H9 (cell line): ENCODE measurements around the gene ANGPT4. TPM values are rescaled to one million over a fixed set of nuclear protein-coding genes. Genes with fewer than 3 reads are reported as not detected.

Source experiments
- DNase-seq: peaks from one replicate; pipeline ENCODE4 v3.0.0-alpha.2; 2017
- H2AFZ ChIP-seq: one replicate; pipeline ENCODE4 v1.6.1; 2013; ENCODE audit warnings: mild to moderate bottlenecking, low read length, control low read depth, moderate library complexity
- H2AK5ac ChIP-seq: 2 replicates; pipeline ENCODE4 v1.6.1; 2013; ENCODE audit warnings: low read length, control low read depth, mixed read lengths; ENCODE audit not compliant: insufficient read length
- H2BK120ac ChIP-seq: one replicate; pipeline ENCODE4 v1.6.1; 2013; ENCODE audit warnings: low read depth, mild to moderate bottlenecking, low read length, control low read depth, inconsistent platforms; ENCODE audit not compliant: poor library complexity, severe bottlenecking
- H2BK12ac ChIP-seq: 2 replicates; pipeline ENCODE4 v1.6.1; 2013; ENCODE audit warnings: low read length, control low read depth, mixed read lengths, low read depth; ENCODE audit not compliant: insufficient read length
- H2BK15ac ChIP-seq: 2 replicates; pipeline ENCODE4 v1.6.1; 2013; ENCODE audit warnings: low read depth, low read length, control low read depth
- H2BK20ac ChIP-seq: one replicate; pipeline ENCODE4 v1.6.1; 2013; ENCODE audit warnings: low read depth, mild to moderate bottlenecking, low read length, control low read depth, inconsistent platforms; ENCODE audit not compliant: poor library complexity, severe bottlenecking
- H2BK5ac ChIP-seq: 2 replicates; pipeline ENCODE4 v1.6.1; 2013; ENCODE audit warnings: low read length, control low read depth, mixed read lengths; ENCODE audit not compliant: insufficient read length
- H3K14ac ChIP-seq: 2 replicates; pipeline ENCODE4 v1.6.1; 2013; ENCODE audit warnings: low read length, control low read depth; ENCODE audit not compliant: insufficient read depth
- H3K18ac ChIP-seq: 2 replicates; pipeline ENCODE4 v1.6.1; 2013; ENCODE audit warnings: low read depth, mild to moderate bottlenecking, mixed read lengths, low read length, control low read depth; ENCODE audit not compliant: insufficient read length
- H3K23ac ChIP-seq: 2 replicates; pipeline ENCODE4 v1.6.1; 2013; ENCODE audit warnings: low read length, control low read depth, mixed read lengths, low read depth; ENCODE audit not compliant: insufficient read length
- H3K23me2 ChIP-seq: 2 replicates; pipeline ENCODE4 v1.6.1; 2013; ENCODE audit warnings: low read depth, mild to moderate bottlenecking, mixed read lengths, low read length, control low read depth; ENCODE audit not compliant: insufficient read length, poor library complexity, severe bottlenecking
- H3K27ac ChIP-seq: 2 replicates; pipeline ENCODE4 v1.5.1; 2013; ENCODE audit warnings: low read length, control low read depth, mixed read lengths, low read depth; ENCODE audit not compliant: insufficient read length
- H3K27me3 ChIP-seq: 2 replicates; pipeline ENCODE4 v1.6.1; 2013; ENCODE audit warnings: low read length, control low read depth, inconsistent platforms; ENCODE audit not compliant: insufficient read depth
- H3K4ac ChIP-seq: 2 replicates; pipeline ENCODE4 v1.6.1; 2013; ENCODE audit warnings: low read depth, mild to moderate bottlenecking, control low read depth, inconsistent platforms, low read length, moderate library complexity
- H3K4me1 ChIP-seq: 2 replicates; pipeline ENCODE4 v1.6.1; 2013; ENCODE audit warnings: low read length, control low read depth, inconsistent platforms; ENCODE audit not compliant: insufficient read depth
- H3K4me2 ChIP-seq: 2 replicates; pipeline ENCODE4 v1.6.1; 2013; ENCODE audit warnings: low read length, control low read depth, mixed read lengths; ENCODE audit not compliant: insufficient read length, insufficient read depth
- H3K56ac ChIP-seq: 2 replicates; pipeline ENCODE4 v1.6.1; 2013; ENCODE audit warnings: low read depth, mild to moderate bottlenecking, mixed read lengths, low read length, control low read depth; ENCODE audit not compliant: insufficient read length
- H3K79me1 ChIP-seq: 2 replicates; pipeline ENCODE4 v1.6.1; 2013; ENCODE audit warnings: low read depth, mild to moderate bottlenecking, moderate library complexity, low read length, control low read depth, inconsistent platforms; ENCODE audit not compliant: insufficient read depth, poor library complexity, severe bottlenecking
- H3K79me2 ChIP-seq: 2 replicates; pipeline ENCODE4 v1.6.1; 2013; ENCODE audit warnings: low read length, control low read depth, inconsistent platforms; ENCODE audit not compliant: insufficient read depth
- H3K9ac ChIP-seq: 2 replicates; pipeline ENCODE4 v1.6.1; 2013; ENCODE audit warnings: low read length, control low read depth, mixed read lengths; ENCODE audit not compliant: insufficient read length; ENCODE audit errors: extremely low read depth
- H3K9me3 ChIP-seq: one replicate; pipeline ENCODE4 v1.6.1; 2013; ENCODE audit warnings: low read depth, low read length, inconsistent platforms; ENCODE audit not compliant: control insufficient read depth
- H3T11ph ChIP-seq: one replicate; pipeline ENCODE4 v1.6.1; 2013; ENCODE audit warnings: mild to moderate bottlenecking, low read length, control low read depth, inconsistent platforms
- H4K20me1 ChIP-seq: one replicate; pipeline ENCODE4 v1.6.1; 2013; ENCODE audit not compliant: control insufficient read depth, insufficient read length, insufficient read depth
- H4K5ac ChIP-seq: 2 replicates; pipeline ENCODE4 v1.6.1; 2013; ENCODE audit warnings: low read depth, mild to moderate bottlenecking, mixed read lengths, low read length, control low read depth; ENCODE audit not compliant: insufficient read length
- H4K8ac ChIP-seq: replicated peaks from 2 replicates; pipeline ENCODE4 v1.6.1; 2013; ENCODE audit warnings: low read length, control low read depth, mixed read lengths, low read depth; ENCODE audit not compliant: insufficient read length
- H4K91ac ChIP-seq: 2 replicates; pipeline ENCODE4 v1.6.1; 2013; ENCODE audit warnings: low read depth, mild to moderate bottlenecking, moderate library complexity, mixed read lengths, low read length, control low read depth; ENCODE audit not compliant: insufficient read length
- H3K27ac Mint-ChIP-seq, 3 experiments: 2 replicates in 2 of 3; 3 replicates in 1 of 3; pipeline ENCODE4 v1.8.0; 2020 to 2021; ENCODE audit warnings: mixed read lengths in 3 of 3, mild to moderate bottlenecking in 1 of 3, moderate library complexity in 1 of 3
- H3K27me3 Mint-ChIP-seq: 2 replicates; pipeline ENCODE4 v1.8.0; 2021; ENCODE audit warnings: low read depth, mild to moderate bottlenecking, moderate library complexity, mixed read lengths
- H3K36me3 Mint-ChIP-seq, 3 experiments: 2 replicates in 2 of 3; 3 replicates in 1 of 3; pipeline ENCODE4 v1.8.0; 2020 to 2021; ENCODE audit warnings: low read depth in 3 of 3, mixed read lengths in 3 of 3; ENCODE audit not compliant: insufficient read depth in 1 of 3
- H3K4me1 Mint-ChIP-seq, 2 experiments: 2 replicates each; pipeline ENCODE4 v1.8.0; 2020; ENCODE audit warnings: mixed read lengths in 2 of 2
- H3K4me3 Mint-ChIP-seq, 2 experiments: 2 replicates in 1 of 2; 3 replicates in 1 of 2; pipeline ENCODE4 v1.8.0; 2020 to 2021; ENCODE audit warnings: mild to moderate bottlenecking in 2 of 2, mixed read lengths in 2 of 2, moderate library complexity in 1 of 2
- H3K9me3 Mint-ChIP-seq, 2 experiments: 2 replicates in 1 of 2; 3 replicates in 1 of 2; pipeline ENCODE4 v1.8.0; 2020; ENCODE audit warnings: mild to moderate bottlenecking in 2 of 2, mixed read lengths in 2 of 2, moderate library complexity in 1 of 2
- WGBS: extraction: QIAGEN DNeasy Blood & Tissue Kit; methylation state at CpG from one replicate; pipeline ENCODE4 v1.1.7; 2013; ENCODE audit warnings: missing lambda C conversion rate, low lambda C conversion rate, mixed read lengths; ENCODE audit not compliant: insufficient read length; ENCODE audit errors: extremely low coverage; 5-methylcytosine and 5-hydroxymethylcytosine counted together
- total RNA-seq: library from RNA; stranded (reverse); gene quantifications from 2 replicates; pipeline ENCODE4 v1.2.1, GENCODE V29; 2021
- TF ChIP-seq, protein P1 (sequence below): fragments of 200-600 bp; sonication (generic); conservative IDR thresholded peaks from 3 replicates; pipeline ENCODE4 v1.8.0; 2021; ENCODE audit warnings: antibody characterized with exemption, mild to moderate bottlenecking

The ANGPT4 gene
- total RNA-seq, 1 experiment from 2014 or later, result 0.11 TPM

DNA sequence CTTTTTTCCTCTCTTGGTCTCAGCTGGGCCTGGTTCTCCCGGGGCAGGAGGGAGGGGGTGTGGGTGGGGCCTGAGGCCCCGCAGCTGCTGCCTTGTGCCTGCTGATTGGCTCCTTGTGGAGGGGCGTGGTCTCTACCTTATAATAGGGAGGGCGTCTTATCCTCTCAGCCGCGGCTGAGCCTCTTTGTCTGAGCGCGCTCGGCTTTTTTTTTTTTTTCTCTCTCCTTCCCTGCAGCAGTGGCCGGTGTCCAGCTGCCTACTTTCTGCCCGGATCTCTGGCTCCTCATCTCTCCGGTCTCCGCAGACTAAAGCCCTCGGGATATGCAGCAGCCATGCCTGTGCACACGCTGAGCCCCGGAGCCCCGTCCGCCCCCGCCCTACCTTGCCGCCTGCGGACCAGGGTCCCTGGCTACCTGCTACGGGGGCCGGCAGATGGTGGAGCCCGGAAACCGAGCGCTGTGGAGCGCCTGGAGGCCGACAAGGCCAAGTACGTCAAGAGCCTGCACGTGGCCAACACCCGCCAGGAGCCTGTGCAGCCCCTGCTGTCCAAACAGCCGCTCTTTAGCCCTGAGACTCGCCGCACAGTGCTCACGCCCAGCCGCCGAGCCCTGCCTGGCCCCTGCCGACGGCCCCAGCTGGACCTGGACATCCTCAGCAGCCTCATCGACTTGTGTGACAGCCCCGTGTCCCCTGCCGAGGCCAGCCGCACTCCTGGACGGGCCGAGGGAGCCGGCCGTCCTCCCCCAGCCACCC, 71.5 kb downstream of the ANGPT4 start:
- Histone ChIP-seq H3K27ac (no peak overlapping the region), H3K27me3 (no peaks in the 10 kb centered on the region; the same call in 1 of the 2 replicates), H3T11ph (no peak overlapping the region), H4K91ac (no peak overlapping the region), H3K18ac (peak overlapping the region; percentile 11), H4K20me1 (no peaks in the 10 kb centered on the region), H2BK120ac (no peak overlapping the region), H3K9me3 (no peaks in the 10 kb centered on the region), H2BK12ac (no peak overlapping the region), H2BK20ac (no peak overlapping the region), H2AK5ac (no peak overlapping the region), H3K23ac (no peak overlapping the region), H2BK5ac (no peak overlapping the region), H3K14ac (peak overlapping the region; percentile 58), H3K4me2 (peak overlapping the region; percentile 63), H3K4ac (no peak overlapping the region), H3K4me1 (no peaks in the 10 kb centered on the region; the same call in 1 of the 2 replicates), H4K8ac (no peak overlapping the region), H2AFZ (no peak overlapping the region), H3K23me2 (peaks cover 28% of the 10 kb centered on the region), H3K56ac (no peak overlapping the region), H2BK15ac (no peak overlapping the region), H3K9ac (peak overlapping the region; percentile 7), H4K5ac (no peak overlapping the region), H3K79me1 (no peaks in the 10 kb centered on the region), H3K79me2 (no peaks in the 10 kb centered on the region)
- Mint-ChIP-seq H3K4me1 (peaks cover 35 to 38% of the 10 kb centered on the region in 2 experiments), H3K27me3 (peaks cover 32% of the 10 kb centered on the region), H3K9me3 (no peaks in the 10 kb centered on the region), H3K36me3 (no peaks in the 10 kb centered on the region; a peak in 2 of 7 replicates), H3K27ac (peak overlapping the region in 1 of 3 experiments; percentile 53; a peak in 1 of 7 replicates), H3K4me3 (peak overlapping the region; percentile 76 to 86)
- DNase-seq, result peak; percentile 95
- TF ChIP-seq, protein P1, sequence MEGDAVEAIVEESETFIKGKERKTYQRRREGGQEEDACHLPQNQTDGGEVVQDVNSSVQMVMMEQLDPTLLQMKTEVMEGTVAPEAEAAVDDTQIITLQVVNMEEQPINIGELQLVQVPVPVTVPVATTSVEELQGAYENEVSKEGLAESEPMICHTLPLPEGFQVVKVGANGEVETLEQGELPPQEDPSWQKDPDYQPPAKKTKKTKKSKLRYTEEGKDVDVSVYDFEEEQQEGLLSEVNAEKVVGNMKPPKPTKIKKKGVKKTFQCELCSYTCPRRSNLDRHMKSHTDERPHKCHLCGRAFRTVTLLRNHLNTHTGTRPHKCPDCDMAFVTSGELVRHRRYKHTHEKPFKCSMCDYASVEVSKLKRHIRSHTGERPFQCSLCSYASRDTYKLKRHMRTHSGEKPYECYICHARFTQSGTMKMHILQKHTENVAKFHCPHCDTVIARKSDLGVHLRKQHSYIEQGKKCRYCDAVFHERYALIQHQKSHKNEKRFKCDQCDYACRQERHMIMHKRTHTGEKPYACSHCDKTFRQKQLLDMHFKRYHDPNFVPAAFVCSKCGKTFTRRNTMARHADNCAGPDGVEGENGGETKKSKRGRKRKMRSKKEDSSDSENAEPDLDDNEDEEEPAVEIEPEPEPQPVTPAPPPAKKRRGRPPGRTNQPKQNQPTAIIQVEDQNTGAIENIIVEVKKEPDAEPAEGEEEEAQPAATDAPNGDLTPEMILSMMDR, result peak; percentile 15; the same call in 1 of the 3 replicates
- no CpG with 5 or more reads among the region's 47 CpGs for WGBS
